ENCODE measurements around the gene TEX101. TPM values are rescaled to one million over a fixed set of nuclear protein-coding genes. Genes with fewer than 3 reads are reported as not detected.

TEX101 gene
- total RNA-seq, 1 donor from 2014 or later: not detected

- Mint-ChIP-seq H3K4me3 (no peak overlapping the region), H3K27ac (no peak overlapping the region), H3K9me3 (no peaks in the 10 kb centered on the region), H3K36me3 (peaks cover 5% of the 10 kb centered on the region), H3K27me3 (peaks cover 3% of the 10 kb centered on the region), H3K4me1 (ENCODE audit: unreplicated experiment) (peaks cover 4% of the 10 kb centered on the region)
- TF ChIP-seq, protein P1, sequence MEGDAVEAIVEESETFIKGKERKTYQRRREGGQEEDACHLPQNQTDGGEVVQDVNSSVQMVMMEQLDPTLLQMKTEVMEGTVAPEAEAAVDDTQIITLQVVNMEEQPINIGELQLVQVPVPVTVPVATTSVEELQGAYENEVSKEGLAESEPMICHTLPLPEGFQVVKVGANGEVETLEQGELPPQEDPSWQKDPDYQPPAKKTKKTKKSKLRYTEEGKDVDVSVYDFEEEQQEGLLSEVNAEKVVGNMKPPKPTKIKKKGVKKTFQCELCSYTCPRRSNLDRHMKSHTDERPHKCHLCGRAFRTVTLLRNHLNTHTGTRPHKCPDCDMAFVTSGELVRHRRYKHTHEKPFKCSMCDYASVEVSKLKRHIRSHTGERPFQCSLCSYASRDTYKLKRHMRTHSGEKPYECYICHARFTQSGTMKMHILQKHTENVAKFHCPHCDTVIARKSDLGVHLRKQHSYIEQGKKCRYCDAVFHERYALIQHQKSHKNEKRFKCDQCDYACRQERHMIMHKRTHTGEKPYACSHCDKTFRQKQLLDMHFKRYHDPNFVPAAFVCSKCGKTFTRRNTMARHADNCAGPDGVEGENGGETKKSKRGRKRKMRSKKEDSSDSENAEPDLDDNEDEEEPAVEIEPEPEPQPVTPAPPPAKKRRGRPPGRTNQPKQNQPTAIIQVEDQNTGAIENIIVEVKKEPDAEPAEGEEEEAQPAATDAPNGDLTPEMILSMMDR (conservative IDR thresholded peaks at IDR 0.05): no peak
- no peak for DNase-seq (ENCODE audit: extremely low spot score, unreplicated experiment)
Observed at GRCh38 chr19:43447655-43448054, 33.0 kb downstream of the TEX101 start.

DNA sequence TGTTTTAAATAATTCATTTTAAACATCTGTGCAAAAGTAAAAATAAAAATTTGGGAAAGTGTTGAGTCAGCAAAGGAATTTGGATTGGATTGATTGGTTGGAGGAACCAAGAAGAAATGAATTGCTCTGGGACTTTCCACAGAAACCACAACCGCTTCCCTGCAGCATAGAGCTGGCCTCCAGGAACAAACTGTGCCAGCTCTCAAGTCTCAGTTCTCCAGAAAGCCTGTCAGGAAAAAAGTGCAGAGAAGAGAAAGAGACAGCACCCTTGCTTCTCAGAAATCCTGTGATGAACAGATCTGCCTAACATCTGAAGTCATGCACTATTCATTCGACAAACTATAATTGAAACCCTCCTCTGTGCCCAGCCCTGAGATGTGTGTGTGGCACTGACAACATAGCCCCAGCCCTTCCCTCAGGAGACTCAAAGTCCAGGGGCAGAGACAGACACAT, 35.9 kb downstream of the TEX101 start:
- TF ChIP-seq, protein P1 (conservative IDR thresholded peaks at IDR 0.05): no peak
- no peak overlapping the region for H3K4me3 Mint-ChIP-seq
- no peak for DNase-seq (ENCODE audit: extremely low spot score, unreplicated experiment)
- peaks cover 8% of the 10 kb centered on the region for H3K4me1 Mint-ChIP-seq (ENCODE audit: unreplicated experiment)
- H3K36me3 Mint-ChIP-seq: peaks cover 7% of the 10 kb centered on the region
- peak overlapping the region; percentile 18 for H3K27ac Mint-ChIP-seq
- H3K27me3 Mint-ChIP-seq: peaks cover 6% of the 10 kb centered on the region
- no peaks in the 10 kb centered on the region for H3K9me3 Mint-ChIP-seq

DNA sequence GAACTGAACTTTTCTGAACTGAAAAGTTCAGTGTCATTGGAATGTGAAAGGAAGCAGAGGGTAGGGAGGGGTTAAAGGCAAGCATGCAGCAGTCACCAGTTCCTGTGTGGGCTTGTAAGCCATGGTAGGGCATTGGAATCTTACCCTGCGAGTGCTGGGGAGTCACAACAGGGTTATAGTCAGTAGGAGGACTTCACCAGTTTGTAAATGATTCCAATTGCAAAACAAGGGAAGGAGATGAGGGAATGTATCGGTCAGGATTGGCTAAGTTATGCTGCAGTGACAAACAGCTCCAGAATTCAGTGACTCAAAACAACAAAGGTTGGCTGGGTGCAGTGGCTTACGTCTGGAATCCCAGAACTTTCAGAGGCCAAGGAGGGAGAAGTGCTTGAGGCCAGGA, 37.9 kb downstream of the TEX101 start:
- DNase-seq (ENCODE audit: extremely low spot score, unreplicated experiment): no peak
- peak overlapping the region; percentile 85 for H3K27ac Mint-ChIP-seq
- TF ChIP-seq, protein P1 (conservative IDR thresholded peaks at IDR 0.05): no peak
- H3K4me3 Mint-ChIP-seq: no peak overlapping the region
- H3K4me1 Mint-ChIP-seq (ENCODE audit: unreplicated experiment): peaks cover 7% of the 10 kb centered on the region
- no peaks in the 10 kb centered on the region for H3K9me3 Mint-ChIP-seq
- peaks cover 7% of the 10 kb centered on the region for H3K36me3 Mint-ChIP-seq
- H3K27me3 Mint-ChIP-seq: peaks cover 6% of the 10 kb centered on the region

DNA sequence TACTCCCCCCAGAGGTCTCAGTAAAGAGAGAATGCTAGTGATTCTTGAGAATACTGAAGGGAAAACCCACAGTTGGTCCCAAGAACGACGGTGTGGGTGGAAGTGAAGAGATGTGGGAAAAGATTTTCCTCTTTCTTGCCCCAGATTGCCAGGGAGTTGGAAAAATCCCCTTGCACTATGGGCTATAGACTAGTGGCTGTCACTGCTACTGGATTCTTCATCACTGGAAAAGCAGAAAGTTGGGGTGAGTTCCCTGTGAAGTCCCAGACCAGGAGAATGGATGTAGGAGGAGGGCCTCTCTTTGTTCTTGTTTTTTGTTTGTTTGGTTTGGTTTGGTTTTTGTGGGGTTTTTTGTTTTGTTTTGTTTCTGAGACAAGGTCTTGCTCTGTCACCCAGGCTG, 39.3 kb downstream of the TEX101 start:
- Mint-ChIP-seq H3K27ac (no peak overlapping the region), H3K4me3 (no peak overlapping the region), H3K9me3 (no peaks in the 10 kb centered on the region), H3K27me3 (peaks cover 6% of the 10 kb centered on the region), H3K36me3 (peaks cover 7% of the 10 kb centered on the region), H3K4me1 (ENCODE audit: unreplicated experiment) (peaks cover 7% of the 10 kb centered on the region)
- TF ChIP-seq, protein P1 (conservative IDR thresholded peaks at IDR 0.05): no peak
- no peak for DNase-seq (ENCODE audit: extremely low spot score, unreplicated experiment)

- peaks cover 6% of the 10 kb centered on the region for H3K27me3 Mint-ChIP-seq
- H3K4me1 Mint-ChIP-seq (ENCODE audit: unreplicated experiment): peaks cover 7% of the 10 kb centered on the region
- peak overlapping the region; percentile 96 for H3K27ac Mint-ChIP-seq
- peaks cover 7% of the 10 kb centered on the region for H3K36me3 Mint-ChIP-seq
- H3K4me3 Mint-ChIP-seq: peak overlapping the region; percentile 69
- no peak for DNase-seq (ENCODE audit: extremely low spot score, unreplicated experiment)
- TF ChIP-seq, protein P1 (conservative IDR thresholded peaks at IDR 0.05): no peak
- no peaks in the 10 kb centered on the region for H3K9me3 Mint-ChIP-seq
Observed at GRCh38 chr19:43455321-43456113, 40.8 kb downstream of the TEX101 start.
